ENCODE data around the gene STAB2. TPM values are rescaled to one million over a fixed set of nuclear protein-coding genes. Genes with fewer than 3 reads are reported as not detected.

STAB2 gene
- total RNA-seq, 1 donor from 2014 or later: 8.6 TPM

DNA sequence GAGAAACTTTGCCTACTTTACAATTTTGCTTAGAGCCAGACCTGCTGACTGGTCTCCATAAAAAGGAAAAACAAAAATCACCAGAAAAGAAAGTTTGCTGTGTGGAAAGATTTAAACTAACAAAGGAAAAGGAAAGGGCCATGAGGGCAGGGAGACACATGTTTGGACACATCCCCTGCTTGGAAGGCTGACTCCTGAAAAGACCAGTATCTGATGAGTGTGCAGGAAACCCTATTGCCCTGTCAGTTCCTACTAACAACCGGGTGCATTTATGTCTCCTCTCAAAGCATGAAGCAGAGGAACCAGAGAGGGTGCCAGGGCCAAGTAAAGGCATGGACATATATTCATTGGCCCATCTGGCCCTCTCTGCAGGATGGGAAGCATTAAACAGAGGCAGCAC is 7.0 kb upstream of the STAB2 start:
- no peak for DNase-seq

DNA sequence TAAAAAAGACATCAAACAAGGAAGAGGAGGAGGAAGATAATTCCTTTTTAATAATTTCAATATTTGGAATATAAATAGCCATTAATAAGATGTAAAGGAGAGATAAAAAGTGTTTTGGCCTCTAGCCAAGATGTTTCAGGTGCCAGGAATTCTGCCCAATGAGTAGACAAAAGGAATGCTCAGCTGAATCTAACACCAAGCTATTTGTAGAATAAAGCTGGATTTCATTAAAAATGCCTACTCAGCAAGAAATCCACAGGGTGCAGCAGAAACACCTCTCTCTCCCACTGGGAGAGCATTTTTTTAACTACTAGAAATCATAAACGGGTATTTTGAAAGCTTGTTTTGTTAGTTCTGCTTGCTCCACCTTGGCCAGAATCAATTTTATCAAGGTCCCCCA is 4.1 kb upstream of the STAB2 start:
- no peak for DNase-seq

DNA sequence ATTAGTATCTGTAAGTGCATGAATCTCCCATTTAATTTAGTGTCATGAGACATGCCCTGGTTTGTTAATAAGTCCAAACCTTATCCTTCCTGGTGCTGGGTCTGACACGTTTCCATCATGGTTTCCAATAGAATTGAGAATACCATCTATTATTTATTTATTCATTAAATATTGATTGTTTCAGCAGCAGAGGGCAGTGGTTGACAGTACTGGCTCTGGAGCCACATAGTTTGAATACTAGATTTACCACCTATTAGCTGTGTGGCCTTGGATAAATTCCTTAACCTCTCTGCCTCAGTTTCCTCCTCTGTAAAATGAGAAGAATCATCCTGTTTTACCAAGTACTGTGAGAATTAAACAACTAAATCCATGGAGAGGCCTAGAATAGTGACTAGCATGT is 941 bp upstream of the STAB2 start:
- DNase-seq: no peak

DNA sequence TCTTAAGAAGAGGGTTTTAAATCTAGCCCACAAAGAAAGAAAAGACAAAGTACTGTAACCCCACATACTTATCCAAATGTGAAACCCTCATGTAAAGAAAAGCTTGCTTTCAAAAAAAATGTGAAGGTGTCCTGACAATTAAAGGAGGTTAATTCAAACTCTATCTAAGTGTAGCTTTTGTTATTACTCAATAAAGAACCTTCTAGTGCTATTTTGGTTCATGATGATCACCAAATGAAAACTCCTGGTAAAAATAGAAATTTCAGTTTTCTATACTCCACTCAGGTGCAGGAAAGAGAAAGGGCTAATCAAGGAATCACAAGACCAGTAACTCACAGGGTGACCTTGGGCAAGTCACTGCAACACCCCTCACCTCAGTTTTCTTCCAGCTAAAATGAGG is 1.6 kb downstream of the STAB2 start:
- DNase-seq: no peak

DNA sequence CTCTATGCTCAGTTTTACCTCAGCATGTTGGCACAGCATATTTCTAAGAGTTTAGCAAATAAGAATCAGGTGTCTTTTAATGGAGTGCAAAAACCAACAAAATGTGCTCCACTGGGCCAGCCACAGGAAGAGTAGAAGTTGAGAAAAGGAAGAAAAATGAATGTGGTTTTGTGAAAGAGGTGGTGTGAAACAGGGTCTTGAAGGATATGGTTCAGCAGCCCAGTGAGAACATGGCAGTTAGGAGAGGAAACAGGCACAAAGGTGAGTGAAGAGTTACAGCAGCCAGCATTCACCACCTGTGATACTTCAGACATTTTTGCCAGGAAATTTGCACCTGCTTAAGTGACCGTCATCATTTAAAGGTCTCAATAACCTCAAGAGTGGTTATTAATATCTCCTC is 2.4 kb downstream of the STAB2 start:
- DNase-seq: no peak

DNA sequence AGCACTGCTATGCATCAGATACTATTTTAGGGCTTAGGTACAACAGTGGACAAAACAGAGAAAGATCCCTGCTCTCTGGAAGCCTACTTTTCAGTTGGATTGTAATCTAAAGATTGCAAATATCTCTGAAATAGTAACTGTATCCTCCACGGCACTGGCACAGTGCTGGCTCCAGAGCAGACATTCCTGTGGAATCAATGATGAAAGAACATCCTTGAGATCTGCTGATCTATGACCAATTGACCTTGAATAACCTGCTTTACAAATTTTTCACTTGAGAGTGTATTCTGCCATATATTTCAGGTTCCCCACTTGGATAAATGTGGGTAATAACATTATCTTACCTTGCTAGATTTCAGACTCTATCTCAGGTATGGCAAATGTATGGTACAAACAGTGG is 3.2 kb downstream of the STAB2 start:
- DNase-seq: no peak

DNA sequence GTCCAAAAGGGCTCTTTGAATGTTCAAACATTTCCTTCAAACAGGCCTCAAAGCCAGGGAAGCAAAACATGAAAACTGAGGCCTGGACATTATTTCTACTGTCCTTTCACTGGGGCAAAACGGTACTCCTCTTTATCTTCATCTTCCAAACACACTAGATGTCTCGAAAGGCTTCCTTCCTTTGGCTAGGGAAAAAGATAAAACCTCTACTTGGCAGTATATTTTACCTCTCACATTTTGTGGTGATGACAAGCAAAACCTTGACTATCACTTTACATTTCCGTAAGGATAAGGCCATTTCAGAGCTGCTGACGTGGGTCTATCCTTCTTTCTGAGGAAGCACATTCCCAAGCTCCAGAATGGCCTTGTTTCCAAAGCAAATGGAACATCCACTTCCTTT is 9.9 kb downstream of the STAB2 start:
- no peak for DNase-seq

DNA sequence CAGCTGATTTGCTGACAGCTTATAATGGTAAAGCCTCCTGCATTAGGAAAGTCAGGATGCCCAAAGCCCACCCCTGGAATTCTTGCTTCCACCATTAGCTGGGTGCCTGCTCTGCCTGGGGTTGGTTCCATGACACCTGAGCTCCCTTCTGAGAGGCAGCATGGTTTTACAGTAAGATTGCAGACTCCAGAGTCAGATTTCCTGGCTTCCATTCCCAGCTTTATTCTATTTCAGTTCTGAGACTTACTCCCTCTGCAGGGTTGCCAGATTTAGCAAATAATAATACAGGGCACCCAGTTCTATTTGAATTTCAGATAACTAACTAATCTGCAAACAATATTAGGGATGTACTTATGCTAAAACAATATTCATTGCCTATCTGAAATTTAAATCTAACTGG is 12.2 kb downstream of the STAB2 start:
- DNase-seq: no peak

DNA sequence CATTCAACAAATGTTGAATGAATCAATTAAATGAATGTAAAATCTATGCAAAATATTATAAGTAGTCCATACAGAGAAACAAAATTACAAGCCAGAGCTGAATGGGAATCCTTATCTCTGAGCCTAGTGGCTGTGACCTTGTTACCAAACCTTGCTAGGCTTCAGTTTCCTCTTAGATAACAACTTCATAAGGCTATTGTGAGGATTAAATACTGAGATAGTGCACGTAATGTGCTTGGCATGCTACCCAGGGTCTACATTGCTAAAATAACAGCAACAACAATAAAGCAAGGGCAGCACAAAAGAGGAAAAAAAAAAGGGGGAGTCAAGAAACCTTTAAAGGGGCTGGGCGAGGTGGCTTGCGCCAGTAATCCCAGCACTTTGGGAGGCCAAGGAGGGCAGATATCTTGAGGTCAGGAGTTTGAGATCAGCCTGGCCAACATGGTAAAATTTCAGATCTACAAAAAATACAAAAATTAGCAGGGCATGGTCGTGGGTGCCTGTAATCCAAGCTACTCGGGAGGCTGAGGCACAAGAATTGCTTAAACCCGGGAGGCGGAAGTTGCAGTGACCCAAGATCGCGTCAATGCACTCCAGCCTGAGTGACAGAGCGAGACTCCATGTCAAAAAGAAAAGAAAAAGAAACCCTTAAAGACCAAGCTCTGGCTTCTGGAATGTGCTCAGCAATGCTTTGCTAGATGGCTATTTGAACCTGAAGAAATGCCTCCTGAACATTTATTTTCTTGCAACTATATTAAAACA is 14.1 kb downstream of the STAB2 start:
- DNase-seq: no peak

DNA sequence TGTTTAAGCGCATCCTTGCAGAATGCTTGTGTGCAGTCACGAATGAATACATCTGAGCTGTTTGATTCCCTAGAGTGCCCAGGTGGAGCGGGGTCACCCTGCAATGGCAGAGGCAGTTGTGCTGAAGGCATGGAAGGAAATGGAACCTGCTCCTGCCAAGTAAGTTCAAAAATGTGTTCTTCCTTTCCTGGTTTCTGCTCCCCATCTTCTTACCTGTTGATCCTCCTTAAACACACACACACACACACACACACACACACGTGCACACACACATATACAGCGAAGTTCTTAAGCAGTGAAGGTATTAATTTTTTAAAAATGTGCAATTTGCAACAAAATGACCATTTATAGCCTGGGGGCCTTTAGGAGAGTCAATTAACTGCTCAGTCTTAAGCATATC is 33.3 kb downstream of the STAB2 start:
- DNase-seq: no peak

DNA sequence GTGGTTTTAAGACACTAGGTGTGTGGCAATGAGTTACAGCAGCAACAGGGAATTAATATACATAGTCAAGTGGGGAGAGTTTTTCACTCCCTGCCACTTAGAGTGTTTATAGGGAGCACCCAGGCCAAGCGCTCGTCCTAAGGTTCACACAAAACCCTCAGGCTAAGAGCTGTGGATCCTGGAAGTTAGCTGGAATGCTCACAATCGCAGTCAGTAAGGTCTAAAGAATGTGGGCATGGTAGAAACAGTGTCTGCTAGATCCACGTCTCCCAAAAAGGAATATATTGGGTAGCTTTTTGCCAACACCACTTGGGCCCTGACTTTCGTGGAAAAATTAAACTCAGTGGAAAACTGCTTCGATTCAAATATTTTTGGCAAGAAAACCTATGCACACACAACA is 36.6 kb downstream of the STAB2 start:
- no peak for DNase-seq

DNA sequence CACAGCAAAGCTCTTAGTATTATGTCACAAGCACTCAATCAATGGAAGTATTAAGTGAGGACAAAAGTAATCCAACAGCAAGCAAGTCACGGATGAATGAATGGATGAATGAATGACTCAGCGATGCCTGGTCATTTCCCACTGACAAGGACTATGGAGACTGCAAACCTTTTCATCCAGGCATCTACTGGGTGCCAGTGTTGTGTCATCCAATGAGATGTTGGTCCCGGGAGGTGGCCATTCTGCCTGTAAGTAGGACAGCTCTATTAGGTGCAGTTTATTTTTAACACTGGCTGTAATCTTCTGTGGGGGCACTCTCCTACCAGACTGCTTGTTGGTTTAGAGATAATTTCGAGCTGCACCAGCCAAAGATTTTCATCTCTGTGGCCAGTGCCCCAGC is 39.4 kb downstream of the STAB2 start:
- peak; percentile 84 for DNase-seq

DNA sequence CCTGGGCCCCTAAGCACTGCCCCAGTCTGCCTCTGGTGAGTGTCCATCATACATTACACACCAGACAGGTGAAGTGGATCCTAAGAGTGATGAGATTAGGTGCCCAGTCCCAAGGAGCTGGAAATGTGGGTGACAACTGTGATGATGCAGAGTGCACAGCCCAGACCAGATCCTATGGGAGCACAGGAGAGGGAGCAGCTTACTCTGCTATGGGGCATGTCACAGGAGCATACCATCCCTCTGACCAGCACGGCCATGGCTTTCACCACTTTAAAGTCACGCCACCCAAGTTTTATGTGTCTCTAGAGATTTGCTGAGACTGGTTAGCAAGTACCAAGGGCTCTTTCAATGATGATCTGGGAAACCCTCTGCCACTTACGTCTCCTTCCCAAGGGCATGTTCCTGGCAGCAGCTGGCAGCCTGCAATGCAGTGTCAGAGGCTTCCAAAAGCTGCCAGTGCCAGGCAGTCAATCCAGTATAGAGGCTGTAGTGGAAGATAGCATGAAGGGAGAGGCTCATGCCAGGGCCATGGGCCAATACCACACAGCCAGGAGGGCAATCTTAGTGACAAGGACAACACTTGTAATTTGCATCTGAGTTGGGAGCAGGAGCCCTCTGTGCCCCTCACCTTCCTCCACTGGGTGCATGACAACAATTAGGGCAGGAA is 40.2 kb downstream of the STAB2 start:
- peak; percentile 17 for DNase-seq

DNA sequence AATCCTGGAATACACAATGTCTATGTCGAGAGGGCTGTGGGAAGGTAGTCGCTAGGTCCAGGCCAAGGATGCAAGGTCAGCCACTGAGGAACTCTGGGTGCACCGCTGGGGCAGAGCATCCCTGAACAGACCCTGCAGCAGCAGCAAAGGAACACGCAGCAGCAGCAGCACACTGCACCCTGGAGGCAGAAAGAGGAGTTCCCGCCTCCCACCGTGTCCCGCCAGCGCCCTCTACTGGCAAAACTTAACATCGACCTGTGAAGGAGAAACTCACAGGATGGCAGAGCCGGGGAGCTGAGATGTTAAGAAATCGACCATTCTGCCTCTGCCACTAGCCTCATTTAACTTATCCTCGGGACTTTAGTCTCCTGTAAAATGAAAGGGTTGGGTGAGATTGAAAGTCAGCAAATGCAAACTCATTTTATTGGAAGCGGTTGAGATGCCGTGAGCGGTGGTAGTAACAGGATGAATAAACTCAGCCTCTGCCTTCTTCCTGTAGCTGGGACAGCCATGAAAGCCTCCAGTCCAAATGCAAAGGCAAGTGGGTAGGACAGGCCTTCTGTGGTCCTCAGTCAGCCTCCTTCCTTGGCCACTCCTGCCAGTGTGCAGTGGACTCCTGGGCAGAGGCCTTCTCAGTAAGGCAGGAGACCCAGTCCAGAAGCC is 45.6 kb downstream of the STAB2 start:
- peak; percentile 37 for DNase-seq

DNA sequence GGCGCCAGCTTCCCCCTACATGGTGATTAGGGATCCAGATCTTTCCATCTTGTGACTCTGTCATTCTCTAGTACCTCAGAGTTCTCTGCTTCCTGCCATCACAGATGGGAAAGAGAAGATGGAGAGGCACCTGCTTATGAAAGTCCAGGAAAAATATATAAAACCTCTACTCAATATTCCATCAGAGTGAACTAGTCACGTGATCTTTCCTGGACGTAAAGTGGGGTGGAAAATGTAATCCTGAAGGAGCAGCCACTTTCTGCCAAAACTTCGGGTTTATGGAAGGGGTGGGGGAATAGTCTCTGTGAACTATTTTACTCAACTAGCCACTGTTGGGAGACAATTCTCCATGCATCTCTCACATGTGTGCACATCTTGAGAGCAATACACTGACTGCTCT is 47.7 kb downstream of the STAB2 start:
- DNase-seq: no peak

DNA sequence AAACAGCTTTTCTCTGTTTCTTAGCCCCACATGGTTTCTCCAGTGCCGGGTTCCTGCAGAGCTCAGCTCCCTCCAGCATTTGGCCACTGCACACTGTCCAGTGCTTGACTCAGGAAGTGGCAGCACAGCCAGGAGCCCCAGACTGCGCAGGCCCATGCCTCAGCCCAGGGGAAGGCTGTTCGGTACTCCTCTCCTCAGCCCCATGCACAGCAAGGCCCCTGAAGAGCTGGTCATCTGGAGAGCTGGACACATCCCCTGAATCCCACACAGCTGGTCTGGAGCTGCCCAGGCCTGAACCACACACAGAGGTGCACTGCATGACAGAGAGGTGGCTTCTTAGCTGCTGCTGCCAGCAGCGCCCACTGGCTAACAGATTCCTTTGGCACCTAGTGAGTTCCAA is 48.3 kb downstream of the STAB2 start:
- no peak for DNase-seq

DNA sequence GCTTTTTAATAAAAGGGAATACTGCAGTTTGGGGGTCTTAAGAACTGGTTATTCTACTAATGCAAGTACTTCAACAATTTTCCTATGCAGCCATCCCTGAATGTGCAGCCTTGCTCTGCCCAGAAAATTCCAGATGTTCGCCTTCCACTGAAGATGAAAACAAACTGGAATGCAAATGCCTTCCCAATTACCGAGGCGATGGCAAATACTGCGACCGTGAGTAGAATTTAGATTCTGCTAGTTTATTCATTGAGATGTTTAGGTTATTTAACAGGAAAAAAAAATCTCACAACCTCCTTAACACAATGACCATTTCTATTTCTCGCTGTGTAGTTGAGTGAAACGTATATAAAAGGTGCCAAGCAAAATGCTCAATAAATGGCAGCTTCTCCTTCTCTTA is 49.9 kb downstream of the STAB2 start:
- DNase-seq: no peak

DNA sequence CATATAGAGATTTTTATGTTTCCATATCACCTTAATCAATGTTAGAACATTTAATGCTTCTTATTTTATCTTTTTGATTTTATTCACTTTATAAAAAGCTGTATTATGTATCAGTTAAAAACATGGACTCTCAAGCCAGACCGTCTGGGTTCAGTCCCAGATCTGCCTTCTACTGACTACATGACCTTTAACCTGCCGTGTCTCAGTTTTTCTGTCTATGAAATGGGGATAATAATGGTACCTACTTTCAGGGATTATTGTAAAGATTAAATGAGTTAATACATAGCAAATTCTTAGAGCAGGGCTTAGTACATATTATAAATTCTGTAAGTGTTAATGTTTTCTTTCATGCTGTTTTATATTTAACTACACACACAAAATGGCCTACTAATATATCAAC is 50.4 kb downstream of the STAB2 start:
- no peak for DNase-seq

DNA sequence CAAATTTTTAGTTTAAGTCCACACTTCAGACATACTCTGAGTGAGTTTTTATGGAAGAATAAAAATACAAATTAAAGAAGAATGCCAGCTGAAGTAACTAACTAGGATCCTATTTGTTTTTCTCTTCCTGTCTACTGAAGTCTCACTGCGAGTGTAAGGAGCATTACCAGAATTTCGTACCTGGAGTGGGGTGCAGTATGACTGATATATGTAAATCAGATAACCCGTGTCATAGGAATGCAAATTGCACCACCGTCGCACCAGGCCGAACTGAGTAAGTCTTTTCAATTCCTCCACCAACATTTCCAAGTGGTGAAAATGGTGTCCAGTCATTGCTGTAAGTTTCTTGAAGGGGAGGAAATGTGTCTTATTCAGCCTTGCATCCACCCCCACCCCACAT is 52.9 kb downstream of the STAB2 start:
- no peak for DNase-seq

DNA sequence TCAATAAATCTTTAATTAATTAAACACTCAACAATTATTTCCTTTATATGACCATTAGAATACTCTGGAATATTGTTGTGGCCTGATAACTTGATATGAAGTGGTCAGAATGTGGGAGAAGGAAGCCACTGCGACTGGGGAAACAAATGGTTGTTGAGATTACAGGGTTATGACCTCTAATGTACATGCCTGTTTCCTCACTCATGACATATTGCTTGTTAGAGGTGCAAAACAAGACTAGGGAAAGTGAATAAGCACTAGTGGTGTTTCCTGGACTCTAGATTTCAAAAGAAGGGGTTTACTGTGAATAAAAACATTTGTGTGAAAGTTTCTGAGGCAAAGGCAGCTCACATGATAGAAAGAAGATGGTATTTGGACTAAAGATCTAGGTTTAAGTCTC is 53.3 kb downstream of the STAB2 start:
- DNase-seq: no peak

DNA sequence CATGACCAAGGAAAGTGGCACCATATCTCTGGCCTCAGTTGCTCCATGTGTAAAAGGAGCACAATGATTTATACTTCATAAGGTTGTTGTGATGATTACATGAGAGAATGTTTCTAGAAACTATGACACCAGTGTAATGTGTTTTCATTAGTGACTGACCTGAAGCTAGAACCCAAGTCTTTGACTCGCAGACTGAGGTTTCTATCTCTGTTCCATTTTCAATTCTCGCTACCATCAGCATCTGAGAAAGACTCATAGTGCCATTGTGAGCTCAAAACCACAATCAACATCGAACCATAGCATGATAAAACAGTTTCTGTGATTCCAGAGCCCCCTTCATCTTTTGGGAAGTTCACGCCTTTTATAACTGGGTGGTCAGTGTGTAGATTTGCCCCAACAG is 53.8 kb downstream of the STAB2 start:
- no peak for DNase-seq

DNA sequence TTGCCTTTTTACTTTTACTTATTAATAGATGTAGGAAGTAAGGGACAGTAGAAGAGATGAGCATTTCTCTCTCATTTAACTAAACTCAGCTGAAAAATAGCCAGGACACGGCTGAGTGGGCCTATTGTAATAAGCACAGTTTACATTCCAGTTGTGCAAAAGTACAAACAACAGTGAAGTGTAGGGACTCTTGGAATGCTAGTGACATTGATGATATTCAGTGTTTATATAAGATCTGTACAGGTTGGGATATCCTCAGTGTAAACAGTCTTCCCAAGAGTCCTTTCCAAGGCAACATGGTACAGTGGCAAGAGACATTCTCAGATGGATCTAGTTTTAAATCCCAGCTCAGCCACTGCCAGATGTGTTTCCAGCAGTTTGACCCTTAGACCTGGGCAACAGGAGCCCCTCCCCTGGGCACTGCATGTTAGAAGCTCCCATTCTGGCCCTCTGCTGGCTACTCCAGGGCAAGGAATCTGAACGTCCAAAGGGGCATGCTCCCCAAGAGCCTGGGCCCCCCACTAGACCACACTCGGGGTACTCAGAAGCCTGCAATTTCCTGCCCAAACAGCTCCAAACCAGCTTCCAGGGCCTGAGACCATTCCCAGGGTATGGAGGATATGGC is 55.3 kb downstream of the STAB2 start:
- DNase-seq: no peak

DNA sequence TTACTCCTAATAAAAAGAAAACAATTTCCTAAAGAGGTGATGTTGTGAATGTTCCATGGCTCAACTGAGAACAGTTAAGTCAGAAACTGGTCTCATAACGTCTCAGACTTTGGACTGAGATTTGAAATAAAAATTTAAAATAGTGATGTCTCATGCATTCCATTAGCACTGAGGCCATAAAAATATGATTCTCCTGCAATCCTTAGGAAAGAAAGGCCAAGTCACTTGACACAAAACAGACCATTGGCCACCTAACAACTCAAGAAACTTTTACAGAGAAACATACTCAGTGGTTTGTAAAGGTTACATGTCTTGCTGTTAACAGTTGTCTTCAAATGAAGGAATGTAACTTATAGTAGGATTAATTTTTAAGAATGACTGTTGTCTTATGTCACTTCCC is 58.1 kb downstream of the STAB2 start:
- DNase-seq: peak; percentile 35
